Type B pancreatic cell (in vitro differentiated cells): ENCODE results near the gene SULT1E1. TPM values are rescaled to one million over a fixed set of nuclear protein-coding genes. Genes with fewer than 3 reads are reported as not detected.

Experiments used
- DNase-seq: peaks from one replicate; pipeline ENCODE4 v3.0.0; 2021; ENCODE audit warnings: mixed read lengths; ENCODE audit not compliant: unreplicated experiment; ENCODE audit errors: extremely low spot score
- H3K27ac Mint-ChIP-seq: 2 replicates; pipeline ENCODE4 v1.8.0; 2021; ENCODE audit warnings: mild to moderate bottlenecking, mixed read lengths
- H3K27me3 Mint-ChIP-seq: 2 replicates; pipeline ENCODE4 v1.8.0; 2021; ENCODE audit warnings: mixed read lengths
- H3K36me3 Mint-ChIP-seq: 2 replicates; pipeline ENCODE4 v1.8.0; 2021; ENCODE audit warnings: mixed read lengths
- H3K4me1 Mint-ChIP-seq: one replicate; pipeline ENCODE4 v1.8.0; 2021; ENCODE audit warnings: mixed read lengths; ENCODE audit not compliant: unreplicated experiment
- H3K4me3 Mint-ChIP-seq: 2 replicates; pipeline ENCODE4 v1.8.0; 2021; ENCODE audit warnings: mild to moderate bottlenecking, mixed read lengths
- H3K9me3 Mint-ChIP-seq: 2 replicates; pipeline ENCODE4 v1.8.0; 2021; ENCODE audit warnings: mixed read lengths
- CTCF ChIP-seq: fragments of 200-600 bp; sonication (generic); conservative IDR thresholded peaks from 2 replicates; pipeline ENCODE4 v1.5.0; 2021; ENCODE audit warnings: antibody characterized with exemption, mild to moderate bottlenecking
- total RNA-seq: library from RNA; stranded (reverse); gene quantifications from 2 replicates; pipeline ENCODE4 v1.2.1, GENCODE V29; 2021; ENCODE audit warnings: low replicate concordance

The SULT1E1 gene
- total RNA-seq, 1 donor from 2014 or later: 64.9 TPM

- Mint-ChIP-seq H3K27me3 (no peaks in the 10 kb centered on the region), H3K4me3 (peak overlapping the region; percentile 68), H3K4me1 (peaks cover 22% of the 10 kb centered on the region), H3K27ac (peak overlapping the region; percentile 83), H3K9me3 (peaks cover 7% of the 10 kb centered on the region), H3K36me3 (no peaks in the 10 kb centered on the region)
- DNase-seq: no peak
- no peak for TF ChIP-seq CTCF
Observed at GRCh38 chr4:69832326-69833030, 27.5 kb downstream of the SULT1E1 start.

- Mint-ChIP-seq H3K27ac (peak overlapping the region; percentile 83), H3K27me3 (no peaks in the 10 kb centered on the region), H3K4me1 (peaks cover 22% of the 10 kb centered on the region), H3K4me3 (peak overlapping the region; percentile 73), H3K36me3 (no peaks in the 10 kb centered on the region), H3K9me3 (peaks cover 7% of the 10 kb centered on the region)
- no peak for DNase-seq
- no peak for TF ChIP-seq CTCF
Observed at GRCh38 chr4:69831646-69832325, 28.2 kb downstream of the SULT1E1 start.

- peak overlapping the region; percentile 73 for H3K4me3 Mint-ChIP-seq
- DNase-seq: no peak
- H3K36me3 Mint-ChIP-seq: no peaks in the 10 kb centered on the region
- peak overlapping the region; percentile 83 for H3K27ac Mint-ChIP-seq
- H3K9me3 Mint-ChIP-seq: peaks cover 7% of the 10 kb centered on the region
- no peak for TF ChIP-seq CTCF
- H3K4me1 Mint-ChIP-seq: peaks cover 22% of the 10 kb centered on the region
- no peaks in the 10 kb centered on the region for H3K27me3 Mint-ChIP-seq
Observed at GRCh38 chr4:69831270-69831627, 28.7 kb downstream of the SULT1E1 start.

GRCh38 chr4:69830560-69831269, 29.2 kb downstream of the SULT1E1 start:
- H3K27ac Mint-ChIP-seq: peak overlapping the region; percentile 83
- H3K4me3 Mint-ChIP-seq: peak overlapping the region; percentile 59
- TF ChIP-seq CTCF: no peak
- H3K9me3 Mint-ChIP-seq: peaks cover 7% of the 10 kb centered on the region
- H3K4me1 Mint-ChIP-seq: peaks cover 22% of the 10 kb centered on the region
- DNase-seq: no peak
- H3K36me3 Mint-ChIP-seq: peaks cover 3% of the 10 kb centered on the region
- H3K27me3 Mint-ChIP-seq: no peaks in the 10 kb centered on the region

GRCh38 chr4:69830192-69830559, 29.8 kb downstream of the SULT1E1 start:
- DNase-seq: no peak
- Mint-ChIP-seq H3K27me3 (no peaks in the 10 kb centered on the region), H3K27ac (peak overlapping the region; percentile 83), H3K4me1 (peaks cover 22% of the 10 kb centered on the region), H3K36me3 (peaks cover 4% of the 10 kb centered on the region), H3K4me3 (peak overlapping the region; percentile 59), H3K9me3 (peaks cover 7% of the 10 kb centered on the region)
- TF ChIP-seq CTCF: no peak
